ENCODE results near the gene SPRYD3.
"Not testable (repeated sequence)": the region's sequence is repeated elsewhere in the genome, so short reads cannot be mapped to it uniquely, and the experiment has no call there.

The SPRYD3 gene

GRCh38 chr12:53033832-53034231 is 45.4 kb downstream of the SPRYD3 start:
- H3K4me3 ChIP-seq (ENCODE audit: low read depth, low read length), result not testable (repeated sequence)

GRCh38 chr12:53031616-53032015 is 47.6 kb downstream of the SPRYD3 start:
- no peak overlapping the region for H3K4me3 ChIP-seq (ENCODE audit: low read depth, low read length)

GRCh38 chr12:53027014-53027413 is 52.2 kb downstream of the SPRYD3 start:
- not testable (repeated sequence) for H3K4me3 ChIP-seq (ENCODE audit: low read depth, low read length)

- H3K4me3 ChIP-seq (ENCODE audit: low read depth, low read length), result no peak overlapping the region
Observed at GRCh38 chr12:53025250-53025649, 53.9 kb downstream of the SPRYD3 start.

- H3K4me3 ChIP-seq (ENCODE audit: low read depth, low read length), result no peak overlapping the region
Observed at GRCh38 chr12:53014709-53015108, 64.5 kb downstream of the SPRYD3 start.
